ENCODE results near the gene ZNF518B. TPM values are rescaled to one million over a fixed set of nuclear protein-coding genes. Genes with fewer than 3 reads are reported as not detected.
A peak's percentile ranks its signal among the peaks of the same experiment; 100 is the strongest.

The ZNF518B gene
- total RNA-seq, 2 donors from 2014 or later: 14.5 to 14.7 TPM

DNA sequence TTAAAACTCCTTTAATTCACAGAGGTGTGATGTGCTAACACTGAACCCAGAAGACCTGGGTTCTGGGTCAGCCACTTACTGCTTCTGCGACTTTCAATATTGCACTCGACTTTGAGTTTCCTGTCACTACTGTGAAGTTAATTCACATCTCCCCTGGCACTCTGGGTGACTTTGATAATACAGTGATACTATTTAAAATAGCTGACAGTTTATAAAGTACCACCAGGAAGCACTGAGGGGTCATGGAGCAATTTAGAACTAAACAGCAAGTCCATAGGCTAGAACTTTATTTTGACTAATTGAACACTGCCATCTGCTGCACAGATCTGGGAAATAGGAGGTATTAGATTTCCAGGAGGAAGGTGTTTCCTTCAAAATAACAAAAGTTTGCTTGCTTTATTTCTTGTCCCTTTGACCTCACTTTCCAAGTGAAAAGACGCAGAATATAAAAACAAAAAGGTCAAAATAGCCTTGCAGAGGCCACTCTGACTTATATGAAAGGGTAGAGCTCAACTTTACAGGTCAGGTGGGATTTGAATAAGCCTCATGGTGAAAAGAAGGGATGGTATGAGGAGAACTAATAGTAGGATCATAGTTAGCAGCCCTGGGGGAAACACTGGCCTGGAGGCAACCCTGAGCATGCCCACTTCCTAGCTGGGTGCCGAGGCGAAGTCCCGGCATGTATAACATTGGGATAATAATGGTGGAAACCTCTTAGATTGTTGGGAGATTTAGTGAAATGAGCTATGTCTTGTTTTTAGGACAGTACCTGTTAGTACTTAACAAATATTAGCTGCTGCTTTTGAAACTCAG is 53.4 kb downstream of the ZNF518B start:
- intact Hi-C loops (cut with DNase I, micrococcal nuclease): loop anchor here in 1 of 2 donors (10.0 kb wide), 2 partner anchors 249 to 639 kb away; no protein-coding TSS in a partner anchor
- ATAC-seq (peak; percentile 76), DNase-seq (peak in 1 of 2 donors; percentile 16)

GRCh38 chr4:10395971-10396580 is 61.1 kb downstream of the ZNF518B start:
- ATAC-seq (no peak), DNase-seq (no peak)
- intact Hi-C loops (cut with DNase I, micrococcal nuclease): no loop called here

Other genes starting within 250 kb of the ZNF518B start
- gene CLNK, start 227.3 kb upstream of the ZNF518B start, total RNA-seq: under 1 TPM in 1 of 2 donors, not detected in 1; 0.06 TPM

Measured in left colon (tissue), 2 donors.